GM23338 (cell line): ENCODE data around the gene GP9. TPM values are rescaled to one million over a fixed set of nuclear protein-coding genes. Genes with fewer than 3 reads are reported as not detected.

ENCODE experiments used
- ATAC-seq: fragments of 200-7000 bp; cut with Tn5 transposase; 3 replicates; pipeline ENCODE4 v1.9.1; 2020
- DNase-seq: peaks from one replicate; pipeline ENCODE4 v3.0.0-alpha.2; 2015; ENCODE audit warnings: low spot score
- H2AFZ ChIP-seq: fragments of 200-600 bp; sonication (generic); 2 replicates; pipeline ENCODE4 v1.8.0; 2016; ENCODE audit warnings: antibody characterized with exemption, mild to moderate bottlenecking, moderate library complexity
- H3F3A ChIP-seq: fragments of 200-600 bp; sonication (generic); replicated peaks from 2 replicates; pipeline ENCODE4 v1.8.0; 2017; ENCODE audit warnings: antibody characterized with exemption, mixed run types, low read depth
- H3K27ac ChIP-seq: fragments of 200-600 bp; sonication (generic); 2 replicates; pipeline ENCODE4 v1.6.1; 2016; ENCODE audit warnings: low read depth
- H3K27me3 ChIP-seq: fragments of 200-600 bp; sonication (generic); 2 replicates; pipeline ENCODE4 v1.8.0; 2016; ENCODE audit warnings: mild to moderate bottlenecking, mixed run types, moderate library complexity; ENCODE audit not compliant: insufficient read depth
- H3K36me3 ChIP-seq: fragments of 200-600 bp; sonication (generic); 2 replicates; pipeline ENCODE4 v1.8.0; 2016; ENCODE audit warnings: mild to moderate bottlenecking; ENCODE audit not compliant: insufficient read depth
- H3K4me1 ChIP-seq: fragments of 200-600 bp; sonication (generic); 2 replicates; pipeline ENCODE4 v1.8.0; 2016; ENCODE audit warnings: mild to moderate bottlenecking, moderate library complexity; ENCODE audit not compliant: insufficient read depth
- H3K4me2 ChIP-seq: fragments of 200-600 bp; sonication (generic); 2 replicates; pipeline ENCODE4 v1.7.1; 2017; ENCODE audit warnings: mixed run types
- H3K4me3 ChIP-seq: fragments of 200-600 bp; sonication (generic); 2 replicates; pipeline ENCODE4 v1.6.1; 2016; ENCODE audit warnings: mixed run types
- H3K79me2 ChIP-seq: fragments of 200-600 bp; sonication (generic); replicated peaks from 2 replicates; pipeline ENCODE4 v1.8.0; 2017; ENCODE audit warnings: mild to moderate bottlenecking; ENCODE audit not compliant: insufficient read depth
- H3K9me2 ChIP-seq: fragments of 200-600 bp; sonication (generic); 2 replicates; pipeline ENCODE4 v1.8.0; 2017; ENCODE audit not compliant: insufficient read depth
- H4K20me1 ChIP-seq: fragments of 200-600 bp; sonication (generic); replicated peaks from 2 replicates; pipeline ENCODE4 v1.8.0; 2017; ENCODE audit warnings: mild to moderate bottlenecking; ENCODE audit not compliant: insufficient read depth
- H3K27ac Mint-ChIP-seq: 2 replicates; pipeline ENCODE4 v1.8.0; 2020; ENCODE audit warnings: inconsistent platforms, mild to moderate bottlenecking, moderate library complexity, mixed read lengths
- H3K27me3 Mint-ChIP-seq: 3 replicates; pipeline ENCODE4 v1.8.0; 2022; ENCODE audit warnings: low read depth, mild to moderate bottlenecking, moderate library complexity, mixed read lengths, inconsistent platforms; ENCODE audit not compliant: insufficient read depth, poor library complexity
- H3K36me3 Mint-ChIP-seq: 3 replicates; pipeline ENCODE4 v1.8.0; 2021; ENCODE audit warnings: low read depth, mild to moderate bottlenecking, inconsistent platforms, moderate library complexity, mixed read lengths
- H3K4me1 Mint-ChIP-seq: 3 replicates; pipeline ENCODE4 v1.8.0; 2020; ENCODE audit warnings: mild to moderate bottlenecking, inconsistent platforms, mixed read lengths
- H3K4me3 Mint-ChIP-seq: 3 replicates; pipeline ENCODE4 v1.8.0; 2021; ENCODE audit warnings: moderate library complexity, mild to moderate bottlenecking, inconsistent platforms, mixed read lengths
- H3K9me3 Mint-ChIP-seq: 3 replicates; pipeline ENCODE4 v1.8.0; 2020; ENCODE audit warnings: moderate library complexity, mild to moderate bottlenecking, inconsistent platforms, mixed read lengths
- CREB1 ChIP-seq: fragments of 250-450 bp; sonication (Bioruptor Pico); IDR thresholded peaks from 2 replicates; pipeline ENCODE4 v1.5.0; 2020; ENCODE audit warnings: low read depth, mild to moderate bottlenecking, moderate library complexity
- CTCF ChIP-seq, 2 experiments: fragments of 200-600 bp in 1 of 2; sonication (generic) in 1 of 2; conservative IDR thresholded peaks; 2 replicates each; pipeline versions ENCODE4 v1.5.1 to v1.6.1; 2016 to 2017; ENCODE audit warnings: antibody characterized with exemption in 2 of 2, low read depth in 2 of 2, mild to moderate bottlenecking in 2 of 2, moderate library complexity in 1 of 2
- ETS1 ChIP-seq: IDR thresholded peaks from 2 replicates; pipeline ENCODE4 v1.6.1; 2016; ENCODE audit warnings: antibody characterized with exemption
- EZH2 ChIP-seq: fragments of 200-600 bp; sonication (generic); IDR thresholded peaks from one replicate; pipeline ENCODE4 v1.8.0; 2017; ENCODE audit warnings: antibody characterized with exemption, mild to moderate bottlenecking, low read depth; ENCODE audit not compliant: unreplicated experiment
- EZH2phosphoT487 ChIP-seq: fragments of 200-600 bp; sonication (generic); IDR thresholded peaks from one replicate; pipeline ENCODE4 v1.8.1; 2018; ENCODE audit warnings: antibody characterized with exemption; ENCODE audit not compliant: unreplicated experiment
- NANOG ChIP-seq: IDR thresholded peaks from 2 replicates; pipeline ENCODE4 v1.6.1; 2016; ENCODE audit warnings: antibody characterized with exemption, borderline replicate concordance
- ZNF462 ChIP-seq: fragments of 250-450 bp; sonication (Bioruptor Pico); IDR thresholded peaks from 2 replicates; pipeline ENCODE4 v1.5.0; 2020; ENCODE audit warnings: mild to moderate bottlenecking, moderate library complexity
- polyA plus RNA-seq: library from polyadenylated mRNA; unstranded; fragments of >200 nt; fragmentation: Nextera tagmentation; extraction: Ambion mirVana; gene quantifications from 2 replicates; pipeline ENCODE4 v1.2.1, GENCODE V29; 2016
- total RNA-seq: library from RNA; depleted of rRNA; stranded (reverse); fragments of >200 nt; shearing (Covaris generic); gene quantifications from 2 replicates; pipeline ENCODE4 v1.2.3, GENCODE V29; 2014

GP9 gene
- total and polyA plus RNA-seq, 2 experiments from 2014 or later, result not detected

GRCh38 chr3:129100274-129100673 is 39.7 kb downstream of the GP9 start (continued):
- no peak for TF ChIP-seq ZNF462 (CRISPR knock-in tag)

- H3K27ac Mint-ChIP-seq, result peak overlapping the region; percentile 28; the same call in 1 of the 2 replicates
- Histone ChIP-seq H3K27ac (no peak overlapping the region), H3F3A (no peaks in the 10 kb centered on the region), H3K4me1 (no peaks in the 10 kb centered on the region), H3K9me2 (no peaks in the 10 kb centered on the region), H3K27me3 (no peaks in the 10 kb centered on the region), H2AFZ (no peak overlapping the region), H3K4me2 (no peak overlapping the region), H3K79me2 (peaks cover 69% of the 10 kb centered on the region), H4K20me1 (peaks cover 13% of the 10 kb centered on the region; the same call in 1 of the 2 replicates), H3K4me3 (no peak overlapping the region), H3K36me3 (no peaks in the 10 kb centered on the region)
- H3K27me3 Mint-ChIP-seq, result peaks cover 15% of the 10 kb centered on the region
- no peak for ATAC-seq
- no peak overlapping the region for H3K4me3 Mint-ChIP-seq
- H3K9me3 Mint-ChIP-seq, result no peaks in the 10 kb centered on the region
- TF ChIP-seq EZH2 (no peak), CREB1 (CRISPR knock-in tag) (no peak), NANOG (no peak), EZH2phosphoT487 (no peak), CTCF (conservative IDR thresholded peaks at IDR 0.05; ENCODE audit: low read depth in 2 of 2) (no peak), ETS1 (no peak)
- H3K36me3 Mint-ChIP-seq, result peaks cover 10% of the 10 kb centered on the region
- H3K4me1 Mint-ChIP-seq, result no peaks in the 10 kb centered on the region
- DNase-seq, result no peak
Observed at GRCh38 chr3:129101370-129102138, 41.0 kb downstream of the GP9 start.
